Liver (tissue), 9 donors: ENCODE results near the gene SYNJ2. TPM values are rescaled to one million over a fixed set of nuclear protein-coding genes. Genes with fewer than 3 reads are reported as not detected.

Source experiments
- DNase-seq: peaks from one replicate; pipeline ENCODE4 v3.0.0-alpha.2; 2017; ENCODE audit warnings: low spot score
- H3K27ac ChIP-seq, 2 donors: one replicate each; pipeline ENCODE4 v1.7.0; 2013; ENCODE audit warnings: inconsistent platforms in 2 of 2, low read length in 2 of 2, control low read depth in 1 of 2, low read depth in 1 of 2, mild to moderate bottlenecking in 1 of 2
- H3K27me3 ChIP-seq, 4 donors: one replicate each; pipeline versions ENCODE4 v1.6.1 to v1.7.0; 2013; ENCODE audit warnings: low read length in 3 of 4, inconsistent platforms in 1 of 4, mild to moderate bottlenecking in 1 of 4, moderate library complexity in 1 of 4; ENCODE audit not compliant: control insufficient read depth in 4 of 4, insufficient read depth in 4 of 4
- H3K36me3 ChIP-seq, 4 donors: one replicate each; pipeline versions ENCODE4 v1.6.1 to v1.7.0; 2013; ENCODE audit warnings: low read length in 3 of 4, mild to moderate bottlenecking in 3 of 4, low read depth in 1 of 4, moderate library complexity in 1 of 4; ENCODE audit not compliant: control insufficient read depth in 4 of 4, insufficient read depth in 3 of 4
- H3K4me1 ChIP-seq, 4 donors: one replicate each; pipeline versions ENCODE4 v1.6.1 to v1.7.0; 2013; ENCODE audit warnings: low read length in 3 of 4, mild to moderate bottlenecking in 3 of 4, moderate library complexity in 1 of 4; ENCODE audit not compliant: control insufficient read depth in 4 of 4, insufficient read depth in 4 of 4
- H3K4me3 ChIP-seq, 3 donors: one replicate each; pipeline versions ENCODE4 v1.6.1 to v1.7.0; 2013; ENCODE audit warnings: low read length in 3 of 3, control low read depth in 1 of 3, low read depth in 1 of 3, mild to moderate bottlenecking in 1 of 3
- H3K9ac ChIP-seq, 2 donors: one replicate each; pipeline ENCODE4 v1.7.0; 2013; ENCODE audit warnings: low read length in 2 of 2, mild to moderate bottlenecking in 2 of 2, moderate library complexity in 2 of 2, control low read depth in 1 of 2, low read depth in 1 of 2
- H3K9me3 ChIP-seq, 4 donors: one replicate each; pipeline versions ENCODE4 v1.6.1 to v1.7.0; 2013; ENCODE audit warnings: low read length in 3 of 4; ENCODE audit not compliant: control insufficient read depth in 4 of 4
- ATF3 ChIP-seq: IDR thresholded peaks from 2 replicates; pipeline ENCODE4 v1.6.1; 2016; ENCODE audit warnings: antibody characterized with exemption
- EGR1 ChIP-seq, 2 donors: IDR thresholded peaks; 2 replicates each; pipeline ENCODE4 v1.6.1; 2016 to 2018; ENCODE audit warnings: antibody characterized with exemption in 2 of 2, low read depth in 2 of 2
- FOXA1 ChIP-seq: IDR thresholded peaks from 2 replicates; pipeline ENCODE4 v1.6.1; 2016; ENCODE audit warnings: antibody characterized with exemption
- FOXA2 ChIP-seq: IDR thresholded peaks from 2 replicates; pipeline ENCODE4 v1.6.1; 2016; ENCODE audit warnings: antibody characterized with exemption
- GABPA ChIP-seq, 2 donors: IDR thresholded peaks in 1 of 2; conservative IDR thresholded peaks in 1 of 2; 2 replicates each; pipeline ENCODE4 v1.6.1; 2016; ENCODE audit warnings: antibody characterized with exemption in 2 of 2, mild to moderate bottlenecking in 1 of 2, moderate library complexity in 1 of 2
- HNF4A ChIP-seq, 2 donors: conservative IDR thresholded peaks; 2 replicates each; pipeline ENCODE4 v1.6.1; 2016; ENCODE audit warnings: antibody characterized with exemption in 2 of 2, mild to moderate bottlenecking in 2 of 2
- HNF4G ChIP-seq: IDR thresholded peaks from 2 replicates; pipeline ENCODE4 v1.6.1; 2016; ENCODE audit warnings: antibody characterized with exemption
- JUND ChIP-seq, 2 donors: IDR thresholded peaks; 2 replicates each; pipeline ENCODE4 v1.6.1; 2016; ENCODE audit warnings: antibody characterized with exemption in 2 of 2
- RAD21 ChIP-seq, 2 donors: IDR thresholded peaks; 2 replicates each; pipeline ENCODE4 v1.6.1; 2016; ENCODE audit warnings: antibody characterized with exemption in 2 of 2, mild to moderate bottlenecking in 2 of 2
- RXRA ChIP-seq, 2 donors: IDR thresholded peaks; 2 replicates each; pipeline ENCODE4 v1.6.1; 2017 to 2018; ENCODE audit warnings: antibody characterized with exemption in 2 of 2, mild to moderate bottlenecking in 1 of 2
- SP1 ChIP-seq: IDR thresholded peaks from 2 replicates; pipeline ENCODE4 v1.6.1; 2018; ENCODE audit warnings: antibody characterized with exemption, mild to moderate bottlenecking
- TAF1 ChIP-seq: conservative IDR thresholded peaks from 2 replicates; pipeline ENCODE4 v1.6.1; 2016; ENCODE audit warnings: antibody characterized with exemption, mild to moderate bottlenecking
- YY1 ChIP-seq: IDR thresholded peaks from 2 replicates; pipeline ENCODE4 v1.6.1; 2016; ENCODE audit warnings: antibody characterized with exemption, mild to moderate bottlenecking
- WGBS: extraction: QIAGEN DNeasy Blood & Tissue Kit; methylation state at CpG from one replicate; pipeline ENCODE4 v1.1.7; 2013; 5-methylcytosine and 5-hydroxymethylcytosine counted together
- polyA plus RNA-seq, 2 donors: library from polyadenylated mRNA; stranded (reverse) in 1 of 2; unstranded in 1 of 2; fragments of 200-250 nt in 1 of 2; fragments of >200 nt in 1 of 2; fragmentation: Nextera tagmentation in 1 of 2; extraction: Ambion mirVana in 1 of 2; gene quantifications; one replicate each; pipeline versions ENCODE4 v1.2.1 to v1.2.3, GENCODE V29; 2013 to 2015
- total RNA-seq, 2 donors: library from RNA; depleted of rRNA; stranded (reverse); fragments of >200 nt; gene quantifications; one replicate each; pipeline ENCODE4 v1.2.3, GENCODE V29; 2014
- TF ChIP-seq, protein P1 (sequence below): IDR thresholded peaks from 2 replicates; pipeline ENCODE4 v1.6.1; 2016; ENCODE audit warnings: antibody characterized with exemption
- TF ChIP-seq, protein P2 (sequence below): IDR thresholded peaks from 2 replicates; pipeline ENCODE4 v1.6.1; 2016; ENCODE audit warnings: antibody characterized with exemption, mild to moderate bottlenecking
- TF ChIP-seq, protein P3 (sequence below): fragments of 150-350 bp; IDR thresholded peaks from 2 replicates; pipeline ENCODE4 v1.5.1; 2017; ENCODE audit warnings: improper control_type of control experiment, low read depth, low read length; ENCODE audit not compliant: missing input control
- donor health status: healthy.
- donor health status: healthy.
- donor health status: healthy.
- donor health status: healthy.
- donor health status: healthy.

Gene SYNJ2
- total and polyA plus RNA-seq, 4 donors, result 2.4 to 8.9 (median 3.2) TPM

DNA sequence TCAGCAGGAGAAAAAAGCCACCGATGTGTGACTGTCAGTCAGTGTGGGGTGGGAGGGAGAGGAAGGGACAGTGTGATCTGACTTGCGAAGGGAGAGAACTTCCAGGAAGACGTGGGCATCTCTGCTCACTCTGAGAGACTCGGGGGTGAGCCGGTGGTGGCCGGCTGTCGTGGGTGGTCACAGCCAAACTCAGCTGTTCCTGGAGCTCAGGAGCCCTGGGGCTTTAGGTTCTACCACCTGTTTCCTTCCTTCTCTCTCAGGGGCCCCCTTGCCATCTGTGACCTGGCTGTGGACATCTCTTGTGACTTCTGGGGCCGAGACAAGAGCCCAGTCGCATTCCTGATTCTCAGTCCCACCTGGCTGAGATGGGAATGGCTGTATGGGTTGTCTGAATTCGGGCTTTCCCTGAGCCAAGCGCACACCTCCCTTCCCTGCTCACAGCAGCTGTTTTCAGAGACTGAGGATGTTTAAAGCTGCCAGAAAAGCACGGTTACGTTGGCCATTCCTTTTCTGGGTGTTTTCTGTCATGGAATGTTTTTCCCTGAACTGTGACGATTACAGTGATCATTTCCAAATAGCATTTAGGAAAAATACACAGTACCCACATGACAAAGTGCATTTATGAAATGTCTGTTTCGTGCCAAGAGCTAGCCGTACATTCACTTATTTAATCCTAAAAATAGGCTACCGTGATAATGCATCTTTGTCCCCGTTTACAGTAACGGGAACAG lies 36.5 kb downstream of the SYNJ2 start (continued):
- TF ChIP-seq JUND (IDR thresholded peaks at IDR 0.05) (no peak), FOXA1 (no peak)
- TF ChIP-seq, protein P1, sequence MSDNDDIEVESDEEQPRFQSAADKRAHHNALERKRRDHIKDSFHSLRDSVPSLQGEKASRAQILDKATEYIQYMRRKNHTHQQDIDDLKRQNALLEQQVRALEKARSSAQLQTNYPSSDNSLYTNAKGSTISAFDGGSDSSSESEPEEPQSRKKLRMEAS, result no peak

DNA sequence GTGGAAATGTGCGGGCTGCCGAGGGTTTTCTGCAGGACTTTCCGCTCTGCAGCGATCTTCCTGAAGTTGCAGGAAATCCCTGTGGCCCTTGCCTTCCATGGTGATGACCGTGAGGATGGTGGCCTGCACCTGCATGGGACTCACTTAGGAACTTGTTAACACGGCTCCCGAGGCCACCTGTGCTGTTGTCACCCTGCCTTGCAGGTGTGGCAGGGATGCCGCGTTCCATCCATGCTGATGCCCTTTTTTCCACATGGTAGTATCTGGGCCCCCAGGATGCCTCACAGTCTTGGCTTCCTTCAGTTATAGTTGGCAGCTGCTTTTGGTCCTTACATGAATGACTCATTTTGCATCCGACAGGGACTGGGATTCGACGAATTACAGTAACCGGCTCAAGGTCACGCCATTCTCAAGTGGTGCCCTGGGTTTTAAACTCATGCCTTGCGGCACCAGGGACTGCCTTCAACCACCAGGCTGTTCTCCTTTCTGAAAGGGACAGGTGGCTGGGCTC lies 37.2 kb downstream of the SYNJ2 start:
- Histone ChIP-seq H3K27me3 (no peaks in the 10 kb centered on the region), H3K4me1 (peaks cover 0 to 6% (median under 1%) of the 10 kb centered on the region in 4 donors), H3K9ac (no peak overlapping the region), H3K9me3 (peaks cover 0 to 2% (median 0%) of the 10 kb centered on the region in 4 donors), H3K36me3 (peaks cover 0 to 8% (median 0%) of the 10 kb centered on the region in 4 donors), H3K27ac (no peak overlapping the region), H3K4me3 (no peak overlapping the region)
- TF ChIP-seq SP1 (no peak), JUND (IDR thresholded peaks at IDR 0.05) (no peak), ATF3 (no peak), RAD21 (IDR thresholded peaks at IDR 0.05) (no peak), HNF4A (conservative IDR thresholded peaks at IDR 0.05) (no peak), HNF4G (no peak), RXRA (IDR thresholded peaks at IDR 0.05) (no peak), FOXA2 (no peak), TAF1 (no peak), EGR1 (IDR thresholded peaks at IDR 0.05; ENCODE audit: low read depth in 2 of 2) (no peak), YY1 (no peak), GABPA (IDR thresholded peaks at IDR 0.05 in 1 of 2, conservative IDR thresholded peaks at IDR 0.05 in 1 of 2) (no peak), FOXA1 (no peak)
- TF ChIP-seq, protein P2, sequence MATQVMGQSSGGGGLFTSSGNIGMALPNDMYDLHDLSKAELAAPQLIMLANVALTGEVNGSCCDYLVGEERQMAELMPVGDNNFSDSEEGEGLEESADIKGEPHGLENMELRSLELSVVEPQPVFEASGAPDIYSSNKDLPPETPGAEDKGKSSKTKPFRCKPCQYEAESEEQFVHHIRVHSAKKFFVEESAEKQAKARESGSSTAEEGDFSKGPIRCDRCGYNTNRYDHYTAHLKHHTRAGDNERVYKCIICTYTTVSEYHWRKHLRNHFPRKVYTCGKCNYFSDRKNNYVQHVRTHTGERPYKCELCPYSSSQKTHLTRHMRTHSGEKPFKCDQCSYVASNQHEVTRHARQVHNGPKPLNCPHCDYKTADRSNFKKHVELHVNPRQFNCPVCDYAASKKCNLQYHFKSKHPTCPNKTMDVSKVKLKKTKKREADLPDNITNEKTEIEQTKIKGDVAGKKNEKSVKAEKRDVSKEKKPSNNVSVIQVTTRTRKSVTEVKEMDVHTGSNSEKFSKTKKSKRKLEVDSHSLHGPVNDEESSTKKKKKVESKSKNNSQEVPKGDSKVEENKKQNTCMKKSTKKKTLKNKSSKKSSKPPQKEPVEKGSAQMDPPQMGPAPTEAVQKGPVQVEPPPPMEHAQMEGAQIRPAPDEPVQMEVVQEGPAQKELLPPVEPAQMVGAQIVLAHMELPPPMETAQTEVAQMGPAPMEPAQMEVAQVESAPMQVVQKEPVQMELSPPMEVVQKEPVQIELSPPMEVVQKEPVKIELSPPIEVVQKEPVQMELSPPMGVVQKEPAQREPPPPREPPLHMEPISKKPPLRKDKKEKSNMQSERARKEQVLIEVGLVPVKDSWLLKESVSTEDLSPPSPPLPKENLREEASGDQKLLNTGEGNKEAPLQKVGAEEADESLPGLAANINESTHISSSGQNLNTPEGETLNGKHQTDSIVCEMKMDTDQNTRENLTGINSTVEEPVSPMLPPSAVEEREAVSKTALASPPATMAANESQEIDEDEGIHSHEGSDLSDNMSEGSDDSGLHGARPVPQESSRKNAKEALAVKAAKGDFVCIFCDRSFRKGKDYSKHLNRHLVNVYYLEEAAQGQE, result no peak
- TF ChIP-seq, protein P3, sequence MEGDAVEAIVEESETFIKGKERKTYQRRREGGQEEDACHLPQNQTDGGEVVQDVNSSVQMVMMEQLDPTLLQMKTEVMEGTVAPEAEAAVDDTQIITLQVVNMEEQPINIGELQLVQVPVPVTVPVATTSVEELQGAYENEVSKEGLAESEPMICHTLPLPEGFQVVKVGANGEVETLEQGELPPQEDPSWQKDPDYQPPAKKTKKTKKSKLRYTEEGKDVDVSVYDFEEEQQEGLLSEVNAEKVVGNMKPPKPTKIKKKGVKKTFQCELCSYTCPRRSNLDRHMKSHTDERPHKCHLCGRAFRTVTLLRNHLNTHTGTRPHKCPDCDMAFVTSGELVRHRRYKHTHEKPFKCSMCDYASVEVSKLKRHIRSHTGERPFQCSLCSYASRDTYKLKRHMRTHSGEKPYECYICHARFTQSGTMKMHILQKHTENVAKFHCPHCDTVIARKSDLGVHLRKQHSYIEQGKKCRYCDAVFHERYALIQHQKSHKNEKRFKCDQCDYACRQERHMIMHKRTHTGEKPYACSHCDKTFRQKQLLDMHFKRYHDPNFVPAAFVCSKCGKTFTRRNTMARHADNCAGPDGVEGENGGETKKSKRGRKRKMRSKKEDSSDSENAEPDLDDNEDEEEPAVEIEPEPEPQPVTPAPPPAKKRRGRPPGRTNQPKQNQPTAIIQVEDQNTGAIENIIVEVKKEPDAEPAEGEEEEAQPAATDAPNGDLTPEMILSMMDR, result no peak
- TF ChIP-seq, protein P1, result no peak
- DNase-seq, result no peak
- 91% methylated on average over 15 of the region's 15 CpGs for WGBS
